GM10266 (cell line): ENCODE measurements around the gene PLXNB3.

Experiments used
- DNase-seq: peaks from one replicate; pipeline ENCODE4 v3.0.0; 2012; ENCODE audit errors: extremely low spot score
- CTCF ChIP-seq: IDR thresholded peaks from 2 replicates; pipeline ENCODE4 v1.5.1; 2012; ENCODE audit warnings: mild to moderate bottlenecking, low read depth; ENCODE audit not compliant: control insufficient read depth, insufficient read depth; ENCODE audit errors: missing control alignments

PLXNB3 gene

DNA sequence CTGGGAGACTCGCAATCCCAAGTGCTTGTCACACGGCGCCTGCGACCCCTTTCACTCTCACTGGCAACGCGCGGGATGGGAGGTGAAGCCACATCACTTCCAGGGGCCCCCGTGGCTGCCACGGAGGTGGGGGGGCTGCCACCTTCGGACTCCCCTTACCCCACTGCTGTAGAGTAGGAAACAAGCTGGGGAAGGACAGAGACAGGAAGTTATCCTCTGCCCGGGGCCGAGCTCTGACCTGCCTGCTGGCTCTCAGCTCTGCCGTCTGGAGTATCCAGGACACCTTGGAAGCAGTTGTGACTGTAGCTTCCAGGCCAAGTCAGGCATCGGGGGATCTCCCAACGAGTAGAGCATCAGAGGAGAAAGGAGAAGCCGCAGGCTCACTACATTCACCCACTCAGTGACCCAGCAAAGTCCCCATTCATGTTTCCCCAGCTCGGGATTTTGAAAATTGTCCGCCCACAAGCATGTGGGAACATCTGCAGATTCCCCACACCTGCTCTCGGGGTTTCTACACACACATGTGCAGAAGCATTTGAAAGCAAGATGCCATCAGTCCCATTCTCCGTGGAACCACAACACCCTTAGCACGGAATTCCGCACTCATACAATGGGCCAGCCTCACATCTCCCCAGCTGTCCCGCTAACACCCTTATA lies 55.5 kb downstream of the PLXNB3 start:
- no peak for TF ChIP-seq CTCF
- DNase-seq = no peak

- no peak for DNase-seq
- no peak for TF ChIP-seq CTCF
These were observed 56.6 kb downstream of the PLXNB3 start for GRCh38 chrX:153820601-153821000.

GRCh38 chrX:153821066-153821465 lies 57.0 kb downstream of the PLXNB3 start:
- TF ChIP-seq CTCF = no peak
- DNase-seq = no peak

DNA sequence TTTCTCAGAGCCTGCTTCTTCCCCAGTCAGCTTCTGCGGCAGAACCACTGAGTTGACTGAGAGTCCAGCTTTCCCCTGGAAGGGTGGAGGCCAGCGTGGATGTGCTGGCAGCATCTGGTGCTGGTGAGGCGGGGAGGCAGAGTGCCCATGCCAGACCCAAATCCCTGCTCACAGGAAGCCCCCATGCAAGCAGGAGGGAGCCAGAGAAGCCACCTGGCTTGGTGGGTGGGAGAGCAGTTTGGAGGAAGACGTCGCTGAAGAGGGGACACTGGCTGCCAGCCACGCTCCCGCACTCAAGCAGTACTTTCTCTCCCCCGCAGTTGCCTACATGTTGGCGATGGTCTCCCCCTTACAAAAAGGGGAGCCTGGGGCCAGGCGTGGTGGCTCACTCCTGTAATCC lies 60.3 kb downstream of the PLXNB3 start:
- no peak for TF ChIP-seq CTCF
- no peak for DNase-seq

DNA sequence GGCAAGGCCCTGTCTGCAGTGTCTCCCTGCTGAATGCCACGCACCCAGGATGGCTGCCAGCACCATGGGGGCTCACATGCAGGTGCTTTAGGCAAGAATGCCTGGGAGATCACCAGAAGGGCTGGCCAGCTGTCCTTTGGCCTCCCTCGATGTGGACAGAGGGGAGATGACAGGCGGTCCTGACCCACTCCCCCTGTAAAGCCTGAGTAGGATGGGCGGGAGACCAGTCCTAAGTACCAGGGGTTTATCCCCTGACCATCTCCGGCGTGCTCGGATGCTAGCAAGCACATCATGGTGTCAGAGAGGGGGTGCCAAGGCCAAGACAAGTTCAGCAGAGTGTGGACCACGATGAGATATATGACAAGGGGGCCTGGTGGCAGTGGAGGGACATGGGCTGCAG lies 61.0 kb downstream of the PLXNB3 start:
- no peak for TF ChIP-seq CTCF
- peak; percentile 2 for DNase-seq
